ENCODE data around the gene CCNY.
A peak's percentile ranks its signal among the peaks of the same experiment; 100 is the strongest.

The CCNY gene

DNA sequence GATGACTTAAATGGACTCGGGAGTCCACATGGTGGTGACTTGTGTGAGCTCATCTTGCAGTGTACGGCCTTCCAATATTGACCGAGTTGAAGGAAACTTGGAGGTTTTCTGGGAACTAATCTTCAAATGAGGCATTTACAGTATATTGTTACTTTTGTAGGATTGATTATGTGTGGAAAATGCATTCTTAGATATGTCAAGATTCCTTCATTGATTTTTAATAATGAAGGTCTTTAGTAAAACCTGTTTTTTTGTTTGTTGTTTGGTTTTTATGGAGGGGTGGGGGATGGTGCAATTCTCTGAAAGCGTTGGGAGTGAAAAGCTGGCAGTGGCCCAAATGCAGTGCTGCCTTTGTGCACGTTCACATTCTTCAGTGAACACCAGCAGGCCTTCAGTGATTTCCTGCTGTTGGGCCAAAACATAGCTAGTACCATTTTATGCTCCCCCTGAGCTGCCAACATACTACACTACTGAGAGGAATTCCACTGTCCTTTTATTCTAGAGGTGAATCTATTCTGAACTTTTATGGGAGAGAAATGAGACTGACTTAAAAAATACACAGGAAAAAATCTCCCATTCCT, 50.4 kb downstream of the CCNY start:
- Mint-ChIP-seq H3K36me3 (ENCODE audit: insufficient read depth) (peaks cover 2% of the 10 kb centered on the region), H3K9me3 (peaks cover 5% of the 10 kb centered on the region), H3K4me3 (no peak overlapping the region), H3K27ac (ENCODE audit: low read depth) (no peak overlapping the region), H3K27me3 (no peaks in the 10 kb centered on the region), H3K4me1 (peaks cover 55% of the 10 kb centered on the region)
- DNase-seq (ENCODE audit: low spot score in 2 of 2) (no peak), ATAC-seq (replicated peaks; ENCODE audit: extremely low read depth, poor library complexity, severe bottlenecking) (no peak)

DNA sequence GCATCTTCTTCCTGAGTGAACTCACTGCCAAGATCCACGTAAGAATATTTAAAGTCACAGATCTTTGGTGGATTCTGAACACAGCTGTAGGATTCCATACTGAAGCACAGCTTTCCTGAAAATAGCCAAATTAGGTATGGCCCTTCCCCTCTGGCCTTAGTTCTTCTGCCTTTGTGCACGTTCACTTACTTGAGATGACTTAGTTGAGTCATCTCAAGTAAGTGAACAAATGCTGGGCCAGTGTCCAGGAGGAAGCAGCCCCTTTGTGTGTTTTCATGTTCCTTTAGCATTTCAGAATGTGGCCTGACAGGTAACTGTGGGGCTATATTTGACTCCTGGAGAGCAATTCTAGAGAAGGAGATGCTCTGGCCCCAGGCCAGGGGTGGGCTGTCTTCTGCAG, 51.5 kb downstream of the CCNY start:
- H3K4me1 Mint-ChIP-seq: peaks cover 60% of the 10 kb centered on the region
- DNase-seq (ENCODE audit: low spot score in 2 of 2) (no peak), ATAC-seq (replicated peaks; ENCODE audit: extremely low read depth, poor library complexity, severe bottlenecking) (no peak)
- H3K27ac Mint-ChIP-seq (ENCODE audit: low read depth): no peak overlapping the region
- peaks cover 2% of the 10 kb centered on the region for H3K36me3 Mint-ChIP-seq (ENCODE audit: insufficient read depth)
- no peaks in the 10 kb centered on the region for H3K27me3 Mint-ChIP-seq
- peaks cover 5% of the 10 kb centered on the region for H3K9me3 Mint-ChIP-seq
- H3K4me3 Mint-ChIP-seq: no peak overlapping the region

DNA sequence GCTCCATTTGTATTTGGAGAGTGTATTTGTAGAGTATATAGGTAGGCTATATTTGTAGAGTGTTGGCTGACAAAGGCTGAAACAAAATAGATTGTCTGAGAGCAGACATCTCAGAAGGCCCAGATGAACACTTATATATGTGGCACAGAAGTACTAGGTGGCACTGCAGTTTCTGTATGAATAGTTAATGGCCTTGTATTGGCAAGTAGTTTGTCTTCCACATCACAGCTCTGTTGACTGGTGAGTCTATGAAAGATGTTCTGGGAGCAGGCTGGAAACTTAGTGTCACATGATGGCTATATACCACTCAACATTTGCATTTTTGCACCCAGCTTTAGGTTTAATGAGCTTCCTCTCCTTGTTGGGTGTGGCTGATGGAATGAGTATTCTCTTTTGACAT, 51.9 kb downstream of the CCNY start:
- Mint-ChIP-seq H3K9me3 (peaks cover 5% of the 10 kb centered on the region), H3K27me3 (no peaks in the 10 kb centered on the region), H3K27ac (ENCODE audit: low read depth) (no peak overlapping the region), H3K4me3 (no peak overlapping the region), H3K36me3 (ENCODE audit: insufficient read depth) (peaks cover 4% of the 10 kb centered on the region), H3K4me1 (peaks cover 64% of the 10 kb centered on the region)
- no peak for DNase-seq (ENCODE audit: low spot score in 2 of 2)
- ATAC-seq (replicated peaks; ENCODE audit: extremely low read depth, poor library complexity, severe bottlenecking): no peak

DNA sequence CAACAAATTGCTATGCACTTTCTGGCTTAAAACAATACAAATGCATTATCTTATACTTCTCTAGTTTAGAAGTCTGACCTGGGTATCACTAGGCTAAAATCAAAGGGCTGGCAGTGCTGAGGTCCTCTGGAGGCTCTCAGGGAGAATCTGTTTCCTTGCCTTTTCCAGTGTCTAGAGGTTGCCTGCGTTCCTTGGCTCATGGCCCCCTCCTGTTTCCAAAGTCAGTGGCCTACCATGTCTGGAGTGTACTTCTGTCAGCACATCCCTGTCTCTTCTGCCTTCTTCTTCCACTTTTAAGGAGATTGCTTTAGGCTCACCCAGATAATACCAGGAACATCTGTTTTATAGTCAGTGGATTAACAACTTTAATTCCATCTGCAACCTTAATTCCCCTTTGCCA, 52.4 kb downstream of the CCNY start:
- H3K27ac Mint-ChIP-seq (ENCODE audit: low read depth): no peak overlapping the region
- DNase-seq (ENCODE audit: low spot score in 2 of 2) (no peak), ATAC-seq (replicated peaks; ENCODE audit: extremely low read depth, poor library complexity, severe bottlenecking) (no peak)
- H3K4me3 Mint-ChIP-seq: no peak overlapping the region
- H3K9me3 Mint-ChIP-seq: peaks cover 5% of the 10 kb centered on the region
- peaks cover 66% of the 10 kb centered on the region for H3K4me1 Mint-ChIP-seq
- H3K27me3 Mint-ChIP-seq: no peaks in the 10 kb centered on the region
- H3K36me3 Mint-ChIP-seq (ENCODE audit: insufficient read depth): peaks cover 4% of the 10 kb centered on the region

DNA sequence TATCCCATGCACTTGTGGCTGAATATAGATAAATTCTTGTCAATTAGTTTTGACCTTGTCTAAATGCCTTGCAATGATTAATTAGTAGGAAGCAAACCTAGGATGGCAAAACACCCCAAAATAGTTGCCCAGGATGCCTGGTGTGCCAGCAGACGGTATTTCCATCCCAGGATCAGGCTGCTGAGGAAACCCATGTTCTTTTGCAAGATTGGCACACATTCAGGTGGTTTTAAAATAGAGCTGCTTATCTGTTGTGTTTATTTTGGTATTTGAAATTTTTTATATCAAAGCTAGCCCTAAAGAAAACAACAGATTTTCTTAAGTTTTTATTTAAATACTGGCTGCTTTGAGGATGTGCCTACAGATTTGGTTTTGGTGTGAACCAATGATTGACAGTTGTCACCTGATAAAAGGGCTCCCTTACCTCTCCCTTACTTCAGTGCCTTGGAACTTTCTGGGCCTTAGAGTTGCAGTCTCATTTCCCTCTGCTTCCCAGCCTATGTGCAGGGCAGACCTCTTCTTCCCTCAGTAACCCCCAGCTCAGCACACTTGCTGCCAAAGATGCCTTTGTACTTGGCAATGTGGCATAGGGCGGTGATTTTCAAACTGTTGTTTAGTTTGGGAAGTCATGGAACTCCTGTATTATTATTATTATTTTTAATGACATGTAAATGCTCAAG, 54.0 kb downstream of the CCNY start:
- ATAC-seq (replicated peaks; ENCODE audit: extremely low read depth, poor library complexity, severe bottlenecking) (no peak), DNase-seq (ENCODE audit: low spot score in 2 of 2) (no peak)
- H3K36me3 Mint-ChIP-seq (ENCODE audit: insufficient read depth): peaks cover 4% of the 10 kb centered on the region
- H3K27me3 Mint-ChIP-seq: no peaks in the 10 kb centered on the region
- H3K4me1 Mint-ChIP-seq: peaks cover 58% of the 10 kb centered on the region
- H3K9me3 Mint-ChIP-seq: peaks cover 5% of the 10 kb centered on the region
- no peak overlapping the region for H3K27ac Mint-ChIP-seq (ENCODE audit: low read depth)
- no peak overlapping the region for H3K4me3 Mint-ChIP-seq

DNA sequence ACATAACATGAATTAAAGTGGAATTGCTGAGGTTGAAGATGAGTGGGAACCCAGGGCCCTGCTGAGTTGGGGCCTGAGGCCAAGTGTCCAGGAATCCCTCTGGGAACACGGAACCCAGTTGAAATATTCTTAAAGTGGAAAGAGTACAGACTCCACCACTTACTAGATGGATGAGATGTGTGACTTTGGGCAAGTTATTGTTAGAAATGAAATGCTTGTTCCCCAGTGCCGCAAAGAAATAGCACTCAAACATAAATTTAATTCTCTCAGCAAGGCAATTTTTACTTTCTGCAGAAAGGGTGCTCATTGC, 54.5 kb downstream of the CCNY start:
- ATAC-seq (replicated peaks; ENCODE audit: extremely low read depth, poor library complexity, severe bottlenecking) (no peak), DNase-seq (ENCODE audit: low spot score in 2 of 2) (no peak)
- H3K36me3 Mint-ChIP-seq (ENCODE audit: insufficient read depth): peaks cover 2% of the 10 kb centered on the region
- peaks cover 59% of the 10 kb centered on the region for H3K4me1 Mint-ChIP-seq
- H3K27me3 Mint-ChIP-seq: no peaks in the 10 kb centered on the region
- H3K27ac Mint-ChIP-seq (ENCODE audit: low read depth): no peak overlapping the region
- no peak overlapping the region for H3K4me3 Mint-ChIP-seq
- H3K9me3 Mint-ChIP-seq: peaks cover 5% of the 10 kb centered on the region

DNA sequence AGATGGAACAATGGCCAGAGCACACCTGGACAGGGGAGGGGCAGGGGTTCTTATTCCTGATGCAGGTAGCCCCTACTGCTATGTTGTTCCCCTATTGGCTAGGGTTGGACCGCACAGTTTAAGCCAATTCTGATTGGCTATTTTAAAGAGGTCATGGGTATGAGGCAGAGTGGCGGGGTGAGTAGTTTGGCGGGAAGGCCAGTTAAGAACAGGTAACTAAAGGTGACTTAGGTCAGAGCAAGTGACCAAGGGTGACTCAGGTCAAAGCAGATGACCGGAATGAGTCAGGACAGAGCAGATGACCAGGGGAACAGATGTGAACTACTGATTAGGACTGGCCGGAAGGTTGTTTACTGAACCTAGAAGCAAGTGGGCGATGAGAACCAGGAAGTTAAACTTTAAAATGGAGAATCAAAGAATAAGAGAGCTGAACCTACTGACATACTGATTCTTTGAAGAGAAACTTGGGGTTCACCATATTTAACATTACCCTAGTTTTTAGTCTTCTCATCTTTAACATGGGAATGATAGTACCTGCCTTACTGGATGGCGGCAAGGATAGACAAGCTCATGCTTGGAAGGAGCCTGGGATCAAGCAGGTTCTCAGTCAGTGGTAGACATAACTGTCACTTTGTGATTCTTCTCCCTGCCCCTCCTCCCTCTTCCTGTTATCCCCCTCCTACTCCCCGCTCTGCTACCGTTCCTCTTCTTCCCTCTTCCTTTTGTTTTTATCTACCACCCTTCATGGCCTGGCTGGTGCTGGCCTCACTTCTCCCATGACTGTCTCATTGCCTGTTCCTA, 55.0 kb downstream of the CCNY start:
- H3K36me3 Mint-ChIP-seq (ENCODE audit: insufficient read depth): peaks cover 2% of the 10 kb centered on the region
- H3K27ac Mint-ChIP-seq (ENCODE audit: low read depth): no peak overlapping the region
- H3K4me1 Mint-ChIP-seq: peaks cover 59% of the 10 kb centered on the region
- ATAC-seq (replicated peaks; ENCODE audit: extremely low read depth, poor library complexity, severe bottlenecking) (no peak), DNase-seq (ENCODE audit: low spot score in 2 of 2) (no peak)
- no peak overlapping the region for H3K4me3 Mint-ChIP-seq
- H3K27me3 Mint-ChIP-seq: no peaks in the 10 kb centered on the region
- peaks cover 5% of the 10 kb centered on the region for H3K9me3 Mint-ChIP-seq

DNA sequence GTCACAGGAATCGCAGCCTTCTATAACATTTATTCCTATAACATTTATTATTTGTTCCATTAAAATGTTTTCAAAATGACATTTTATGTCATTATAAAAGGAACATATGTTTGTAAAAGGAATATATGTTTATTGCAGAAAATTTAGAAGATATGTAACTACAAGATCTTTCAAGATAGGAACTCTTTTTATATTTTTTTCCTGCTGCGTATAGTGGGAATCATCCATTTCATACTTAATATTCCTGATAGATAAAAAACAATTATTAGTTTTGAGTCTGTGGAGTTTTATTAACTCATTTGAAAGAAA, 55.6 kb downstream of the CCNY start:
- ATAC-seq (replicated peaks; ENCODE audit: extremely low read depth, poor library complexity, severe bottlenecking): no peak
- Mint-ChIP-seq H3K27ac (ENCODE audit: low read depth) (peak overlapping the region; percentile 57), H3K4me1 (peaks cover 59% of the 10 kb centered on the region), H3K36me3 (ENCODE audit: insufficient read depth) (peaks cover 4% of the 10 kb centered on the region), H3K4me3 (no peak overlapping the region), H3K9me3 (peaks cover 5% of the 10 kb centered on the region), H3K27me3 (no peaks in the 10 kb centered on the region)
- no peak for DNase-seq (ENCODE audit: low spot score in 2 of 2)

DNA sequence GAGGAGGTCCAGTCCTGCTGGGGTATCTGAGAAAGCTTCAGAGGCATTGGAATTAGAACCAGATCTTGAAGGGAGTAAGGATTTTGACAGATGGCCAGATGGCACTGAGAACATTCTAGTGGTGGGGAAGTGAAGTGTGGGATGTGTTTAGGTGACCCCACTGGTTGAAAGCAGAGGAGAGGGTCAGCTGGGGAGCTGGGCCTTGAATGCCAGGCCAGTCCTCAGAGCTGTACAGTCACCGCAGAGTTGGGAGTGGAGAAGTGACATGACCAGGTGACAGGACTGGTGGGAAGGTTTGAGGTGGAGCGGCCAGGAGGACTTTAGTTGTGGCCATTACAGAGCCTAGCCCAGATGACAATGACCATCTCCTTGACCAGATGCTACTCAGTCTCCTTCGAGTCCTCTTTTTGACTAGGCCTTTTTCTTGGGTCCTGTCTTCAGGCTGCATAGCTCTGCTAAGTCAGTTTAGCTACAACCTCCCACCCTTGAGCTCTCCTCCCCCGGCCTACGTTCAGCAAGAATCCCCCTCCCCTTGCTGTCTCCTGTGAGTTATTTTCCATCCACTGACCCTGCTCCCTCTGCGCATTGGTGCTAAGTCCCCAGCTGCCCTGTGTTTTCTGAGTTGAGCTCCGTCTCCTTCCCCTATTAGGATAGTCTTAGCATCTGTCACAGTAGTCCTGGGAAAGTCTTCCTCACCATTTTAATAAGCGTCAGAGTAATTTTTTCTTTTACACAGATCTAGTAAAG, 56.3 kb downstream of the CCNY start:
- peak overlapping the region; percentile 4 for H3K4me3 Mint-ChIP-seq
- H3K27me3 Mint-ChIP-seq: no peaks in the 10 kb centered on the region
- peaks cover 5% of the 10 kb centered on the region for H3K9me3 Mint-ChIP-seq
- DNase-seq (ENCODE audit: low spot score in 2 of 2) (no peak), ATAC-seq (replicated peaks; ENCODE audit: extremely low read depth, poor library complexity, severe bottlenecking) (no peak)
- H3K27ac Mint-ChIP-seq (ENCODE audit: low read depth): peak overlapping the region; percentile 57
- peaks cover 61% of the 10 kb centered on the region for H3K4me1 Mint-ChIP-seq
- H3K36me3 Mint-ChIP-seq (ENCODE audit: insufficient read depth): peaks cover 4% of the 10 kb centered on the region

DNA sequence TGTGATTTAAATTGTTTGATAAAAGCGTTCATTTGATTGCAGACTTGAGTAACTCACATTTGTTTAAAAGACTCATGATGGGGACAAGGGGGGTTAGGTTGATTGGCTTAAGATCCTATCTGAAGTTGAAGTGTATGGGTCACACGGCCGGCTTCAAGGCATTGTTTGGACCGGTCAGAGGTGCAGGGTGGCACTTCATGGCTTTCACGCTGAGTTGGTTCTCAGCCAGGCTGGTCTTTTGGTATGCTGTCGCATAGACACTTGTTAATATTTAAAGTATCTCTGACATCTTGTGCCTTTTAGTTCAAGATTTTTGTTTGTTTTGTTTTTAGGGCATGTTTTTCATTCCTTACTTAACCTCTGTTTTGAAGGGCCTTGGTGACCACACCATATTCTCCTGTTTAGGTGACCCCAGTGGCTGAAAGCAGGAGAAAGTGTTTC, 58.1 kb downstream of the CCNY start:
- DNase-seq (ENCODE audit: low spot score in 2 of 2) (no peak), ATAC-seq (replicated peaks; ENCODE audit: extremely low read depth, poor library complexity, severe bottlenecking) (no peak)
- H3K36me3 Mint-ChIP-seq (ENCODE audit: insufficient read depth): peaks cover 7% of the 10 kb centered on the region
- no peak overlapping the region for H3K4me3 Mint-ChIP-seq
- H3K9me3 Mint-ChIP-seq: peaks cover 5% of the 10 kb centered on the region
- no peak overlapping the region for H3K27ac Mint-ChIP-seq (ENCODE audit: low read depth)
- H3K4me1 Mint-ChIP-seq: peaks cover 67% of the 10 kb centered on the region
- no peaks in the 10 kb centered on the region for H3K27me3 Mint-ChIP-seq

DNA sequence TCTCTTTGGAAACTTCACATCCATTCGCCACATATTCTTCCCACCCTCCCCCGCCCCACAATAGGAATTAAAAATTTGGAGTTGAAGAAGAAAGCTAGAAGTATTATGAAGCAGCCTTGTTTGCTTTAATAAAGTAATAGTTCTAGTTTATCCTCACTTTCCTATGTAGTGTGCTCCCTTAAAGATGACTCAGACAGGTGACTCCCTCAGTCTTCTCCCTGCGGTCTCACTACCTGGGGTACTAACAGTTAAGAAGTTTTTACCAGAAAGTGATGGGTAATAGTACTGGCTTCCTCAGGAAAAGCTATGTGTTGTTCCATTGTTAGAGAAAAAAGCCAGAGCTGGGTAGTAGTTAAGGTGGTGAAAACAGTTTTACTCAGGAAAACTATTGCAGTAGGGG, 58.6 kb downstream of the CCNY start:
- ATAC-seq (replicated peaks; ENCODE audit: extremely low read depth, poor library complexity, severe bottlenecking): no peak
- Mint-ChIP-seq H3K4me1 (peaks cover 67% of the 10 kb centered on the region), H3K4me3 (no peak overlapping the region)

DNA sequence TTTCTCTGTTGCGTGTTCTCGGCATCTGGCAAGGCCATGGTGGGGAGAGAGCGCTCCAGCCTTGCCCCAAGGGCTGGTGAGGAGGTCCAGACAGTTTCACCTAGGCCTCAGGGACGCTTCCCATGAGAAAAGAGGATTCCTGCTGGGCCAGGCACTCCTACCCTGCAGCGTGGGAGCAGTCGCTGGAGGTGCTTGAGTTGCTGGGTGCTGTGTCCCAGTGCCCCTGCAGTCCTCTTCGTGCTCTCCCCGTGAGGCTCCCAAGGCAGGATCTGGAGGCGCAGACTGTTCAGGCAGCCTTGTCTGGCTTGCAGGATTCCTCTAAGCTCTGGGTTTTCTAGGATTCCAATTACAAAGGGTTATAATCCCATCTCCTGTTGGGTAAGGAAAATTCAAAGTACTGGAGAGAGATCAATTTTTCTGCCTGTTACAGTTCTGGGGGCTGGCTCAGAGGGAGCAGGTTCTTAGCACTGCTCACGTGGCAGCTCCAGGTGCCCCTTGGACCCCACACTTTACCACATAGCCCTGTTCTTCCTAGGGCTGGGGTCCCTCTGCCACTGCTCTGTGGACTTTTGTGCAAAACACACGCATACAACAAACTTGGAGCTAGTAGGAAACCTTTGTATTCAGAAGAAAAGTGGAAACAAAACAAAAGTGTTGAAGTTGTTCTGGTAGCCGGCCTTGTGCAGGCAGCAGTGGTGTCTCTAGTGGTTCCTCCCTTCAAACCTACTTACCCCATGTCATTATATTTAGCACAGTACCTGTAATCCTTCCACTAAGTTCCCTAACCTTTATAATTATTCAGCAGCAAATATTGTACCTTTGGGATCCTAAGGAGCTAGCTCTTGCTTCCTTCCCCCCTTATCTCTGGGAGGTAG, 60.5 kb downstream of the CCNY start:
- Mint-ChIP-seq H3K9me3 (no peaks in the 10 kb centered on the region), H3K36me3 (ENCODE audit: insufficient read depth) (peaks cover 7% of the 10 kb centered on the region), H3K4me1 (peaks cover 54% of the 10 kb centered on the region), H3K27me3 (no peaks in the 10 kb centered on the region), H3K4me3 (no peak overlapping the region), H3K27ac (ENCODE audit: low read depth) (no peak overlapping the region)
- no peak for ATAC-seq (replicated peaks; ENCODE audit: extremely low read depth, poor library complexity, severe bottlenecking)
- no peak for DNase-seq (ENCODE audit: low spot score in 2 of 2)

More for the DNA sequence above, 58.6 kb downstream of the CCNY start:
- no peak for DNase-seq (ENCODE audit: low spot score in 2 of 2)
- H3K27ac Mint-ChIP-seq (ENCODE audit: low read depth): peak overlapping the region; percentile 38
- H3K9me3 Mint-ChIP-seq: peaks cover 5% of the 10 kb centered on the region
- H3K27me3 Mint-ChIP-seq: no peaks in the 10 kb centered on the region
- peaks cover 7% of the 10 kb centered on the region for H3K36me3 Mint-ChIP-seq (ENCODE audit: insufficient read depth)

All from central memory CD8-positive, alpha-beta T cell (primary cell).